Measurements from ENCODE around the gene RNF44.
"Not testable (repeated sequence)": the region's sequence is repeated elsewhere in the genome, so short reads cannot be mapped to it uniquely, and the experiment has no call there.

Gene RNF44

DNA sequence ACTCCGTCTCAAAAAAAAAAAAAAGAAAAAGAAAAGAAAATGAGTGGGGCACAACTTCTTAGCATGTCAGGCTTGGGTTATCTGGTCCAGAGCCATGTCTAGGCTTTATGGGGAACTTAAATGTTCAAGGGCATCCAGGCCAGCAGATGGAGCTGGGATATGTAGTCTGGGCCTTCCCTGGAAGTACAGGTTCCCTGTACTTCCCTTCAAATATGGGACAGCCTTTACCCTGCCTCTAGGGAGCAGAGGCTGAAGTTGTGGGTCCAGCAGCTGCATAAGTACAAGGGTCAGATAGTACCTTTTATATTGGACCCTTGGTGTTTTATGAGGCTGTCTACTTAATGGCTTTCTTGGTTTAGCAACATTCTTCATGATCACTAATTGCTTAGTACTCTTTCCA, 46.9 kb downstream of the RNF44 start:
- Histone ChIP-seq H3K27ac (no peak overlapping the region), H3K36me3 (ENCODE audit: insufficient read depth, low read length) (peaks cover 86% of the 10 kb centered on the region), H3K9ac (ENCODE audit: insufficient read length) (no peak overlapping the region), H3K9me3 (ENCODE audit: low read depth, low read length) (no peaks in the 10 kb centered on the region), H3K4me3 (no peak overlapping the region)
- DNase-seq (ENCODE audit: low read depth, low spot score) = no peak
- no peak for TF ChIP-seq EZH2 (IDR thresholded peaks at IDR 0.05)
- TF ChIP-seq FOXP2 (optimal IDR thresholded peaks at IDR 0.05; ENCODE audit: control extremely low read depth, extremely low read length, insufficient read depth) = no peak
- no peak for TF ChIP-seq POLR2AphosphoS5 (IDR thresholded peaks at IDR 0.05; ENCODE audit: borderline replicate concordance, low read depth, low read length)

- Histone ChIP-seq H3K9me3 (ENCODE audit: low read depth, low read length) (no peaks in the 10 kb centered on the region), H3K9ac (ENCODE audit: insufficient read length) (no peak overlapping the region), H3K36me3 (ENCODE audit: insufficient read depth, low read length) (peaks cover 83% of the 10 kb centered on the region), H3K27ac (no peak overlapping the region), H3K4me3 (no peak overlapping the region)
- TF ChIP-seq EZH2 (IDR thresholded peaks at IDR 0.05) = no peak
- no peak for TF ChIP-seq POLR2AphosphoS5 (IDR thresholded peaks at IDR 0.05; ENCODE audit: borderline replicate concordance, low read depth, low read length)
- TF ChIP-seq FOXP2 (optimal IDR thresholded peaks at IDR 0.05; ENCODE audit: control extremely low read depth, extremely low read length, insufficient read depth) = no peak
- DNase-seq (ENCODE audit: low read depth, low spot score) = no peak
These were observed 48.1 kb downstream of the RNF44 start for GRCh38 chr5:176489077-176489476.

DNA sequence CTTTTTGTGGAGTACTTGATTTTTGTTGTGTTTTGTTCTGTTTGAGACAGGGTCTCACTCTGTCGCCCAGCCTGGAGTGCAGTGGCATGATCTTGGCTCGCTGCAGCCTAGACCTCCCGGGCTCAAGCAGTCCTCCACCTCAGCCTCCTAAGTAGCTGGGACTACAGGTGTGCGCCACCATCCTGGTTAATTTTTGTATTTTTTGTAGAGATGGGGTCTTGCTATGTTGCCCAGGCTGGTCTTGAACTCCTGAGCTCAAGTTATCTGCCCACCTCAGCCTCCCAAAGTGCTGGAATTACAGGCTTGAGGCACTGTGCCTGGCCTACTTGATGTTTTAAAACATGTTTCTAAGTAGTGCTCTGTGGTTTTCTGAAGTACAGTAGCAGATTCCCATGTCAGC, 50.0 kb downstream of the RNF44 start:
- peaks cover 70% of the 10 kb centered on the region for H3K36me3 ChIP-seq (ENCODE audit: insufficient read depth, low read length)

GRCh38 chr5:176486189-176486757, 50.9 kb downstream of the RNF44 start:
- peaks cover 70% of the 10 kb centered on the region for H3K36me3 ChIP-seq (ENCODE audit: insufficient read depth, low read length)
- H3K9ac ChIP-seq (ENCODE audit: insufficient read length) = no peak overlapping the region
- no peak overlapping the region for H3K27ac ChIP-seq
- no peak overlapping the region for H3K4me3 ChIP-seq
- H3K9me3 ChIP-seq (ENCODE audit: low read depth, low read length) = no peaks in the 10 kb centered on the region
- no peak for DNase-seq (ENCODE audit: low read depth, low spot score)
- TF ChIP-seq POLR2AphosphoS5 (IDR thresholded peaks at IDR 0.05; ENCODE audit: borderline replicate concordance, low read depth, low read length) (no peak), EZH2 (IDR thresholded peaks at IDR 0.05) (no peak), FOXP2 (optimal IDR thresholded peaks at IDR 0.05; ENCODE audit: control extremely low read depth, extremely low read length, insufficient read depth) (no peak)

More for the DNA sequence above, 50.0 kb downstream of the RNF44 start:
- not testable (repeated sequence) for H3K9me3 ChIP-seq (ENCODE audit: low read depth, low read length); H3K9ac ChIP-seq (ENCODE audit: insufficient read length); H3K27ac ChIP-seq; DNase-seq (ENCODE audit: low read depth, low spot score); H3K4me3 ChIP-seq

- Histone ChIP-seq H3K4me3 (no peak overlapping the region), H3K36me3 (ENCODE audit: insufficient read depth, low read length) (peaks cover 64% of the 10 kb centered on the region), H3K9ac (ENCODE audit: insufficient read length) (no peak overlapping the region), H3K27ac (no peak overlapping the region), H3K9me3 (ENCODE audit: low read depth, low read length) (no peaks in the 10 kb centered on the region)
- DNase-seq (ENCODE audit: low read depth, low spot score) = no peak
- TF ChIP-seq POLR2AphosphoS5 (IDR thresholded peaks at IDR 0.05; ENCODE audit: borderline replicate concordance, low read depth, low read length) (no peak), EZH2 (IDR thresholded peaks at IDR 0.05) (no peak), FOXP2 (optimal IDR thresholded peaks at IDR 0.05; ENCODE audit: control extremely low read depth, extremely low read length, insufficient read depth) (no peak)
These were observed 52.0 kb downstream of the RNF44 start for GRCh38 chr5:176485176-176485575.

- Histone ChIP-seq H3K9ac (ENCODE audit: insufficient read length) (no peak overlapping the region), H3K9me3 (ENCODE audit: low read depth, low read length) (no peaks in the 10 kb centered on the region), H3K27ac (no peak overlapping the region), H3K36me3 (ENCODE audit: insufficient read depth, low read length) (peaks cover 54% of the 10 kb centered on the region), H3K4me3 (no peak overlapping the region)
- TF ChIP-seq EZH2 (IDR thresholded peaks at IDR 0.05) (no peak), FOXP2 (optimal IDR thresholded peaks at IDR 0.05; ENCODE audit: control extremely low read depth, extremely low read length, insufficient read depth) (no peak), POLR2AphosphoS5 (IDR thresholded peaks at IDR 0.05; ENCODE audit: borderline replicate concordance, low read depth, low read length) (no peak)
- no peak for DNase-seq (ENCODE audit: low read depth, low spot score)
These were observed 55.5 kb downstream of the RNF44 start for GRCh38 chr5:176481711-176482110.

All from SK-N-MC (cell line).